OCI-LY1 (cell line): ENCODE data around the gene ASGR1.
"Not testable (repeated sequence)": the region's sequence is repeated elsewhere in the genome, so short reads cannot be mapped to it uniquely, and the experiment has no call there.

ENCODE experiments used
- H2AFZ ChIP-seq: fragments of 200-600 bp; sonication (generic), shearing (Covaris generic); 2 replicates; pipeline ENCODE4 v1.6.0; 2014; ENCODE audit warnings: antibody characterized with exemption, mild to moderate bottlenecking, low read length
- H3F3A ChIP-seq: fragments of 200-600 bp; sonication (generic), shearing (Covaris generic); 2 replicates; pipeline ENCODE4 v1.6.0; 2014; ENCODE audit warnings: mild to moderate bottlenecking, antibody characterized with exemption, low read length, moderate library complexity; ENCODE audit not compliant: insufficient read depth
- H3K27ac ChIP-seq: fragments of 200-600 bp; sonication (generic); 2 replicates; pipeline ENCODE4 v1.5.1; 2014; ENCODE audit warnings: low read length, mixed run types, mild to moderate bottlenecking, low read depth; ENCODE audit not compliant: poor library complexity, severe bottlenecking
- H3K27me3 ChIP-seq: fragments of 200-600 bp; sonication (generic); 2 replicates; pipeline ENCODE4 v1.6.0; 2014; ENCODE audit warnings: antibody characterized with exemption, mild to moderate bottlenecking, low read length, moderate library complexity; ENCODE audit not compliant: insufficient read depth
- H3K36me3 ChIP-seq: fragments of 200-600 bp; sonication (generic); 2 replicates; pipeline ENCODE4 v1.6.1; 2014; ENCODE audit warnings: mild to moderate bottlenecking, antibody characterized with exemption, low read length, moderate library complexity, mixed read lengths; ENCODE audit not compliant: insufficient read depth
- H3K4me1 ChIP-seq: fragments of 200-600 bp; sonication (generic); 2 replicates; pipeline ENCODE4 v1.5.1; 2014; ENCODE audit warnings: mild to moderate bottlenecking, low read length, moderate library complexity; ENCODE audit not compliant: insufficient read depth, severe bottlenecking
- H3K4me2 ChIP-seq: fragments of 200-600 bp; sonication (generic), shearing (Covaris generic); 2 replicates; pipeline ENCODE4 v1.6.1; 2014; ENCODE audit warnings: low read length
- H3K4me3 ChIP-seq: fragments of 200-600 bp; sonication (generic); 2 replicates; pipeline ENCODE4 v1.5.1; 2014; ENCODE audit warnings: low read length, low read depth, mild to moderate bottlenecking, mixed read lengths; ENCODE audit not compliant: poor library complexity, severe bottlenecking
- H3K79me2 ChIP-seq: fragments of 200-600 bp; shearing (Covaris generic); 2 replicates; pipeline ENCODE4 v1.6.1; 2016; ENCODE audit warnings: mixed run types, low read length, mixed read lengths; ENCODE audit not compliant: insufficient read depth
- H3K9ac ChIP-seq: fragments of 200-600 bp; sonication (generic), shearing (Covaris generic); 2 replicates; pipeline ENCODE4 v1.6.1; 2014; ENCODE audit warnings: mild to moderate bottlenecking, low read length, mixed read lengths
- H3K9me2 ChIP-seq: fragments of 200-600 bp; sonication (generic), shearing (Covaris generic); 2 replicates; pipeline ENCODE4 v1.6.1; 2014; ENCODE audit warnings: low read depth, mild to moderate bottlenecking, low read length, mixed read lengths
- H3K9me3 ChIP-seq: fragments of 200-600 bp; shearing (Covaris generic); 2 replicates; pipeline ENCODE4 v1.6.1; 2014; ENCODE audit warnings: low read length, mixed read lengths
- H4K20me1 ChIP-seq: fragments of 200-600 bp; sonication (generic), shearing (Covaris generic); 2 replicates; pipeline ENCODE4 v1.6.0; 2016; ENCODE audit warnings: mild to moderate bottlenecking, low read length; ENCODE audit not compliant: insufficient read depth
- EZH2 ChIP-seq: fragments of 200-600 bp; sonication (generic), shearing (Covaris generic); IDR thresholded peaks from 2 replicates; pipeline ENCODE4 v1.8.0; 2017; ENCODE audit warnings: borderline replicate concordance, mixed run types, mild to moderate bottlenecking, antibody characterized with exemption, low read length, moderate library complexity, mixed read lengths
- TF ChIP-seq, protein P1 (sequence below): fragments of 200-600 bp; sonication (generic), shearing (Covaris generic); IDR thresholded peaks from 2 replicates; pipeline ENCODE4 v1.5.1; 2017; ENCODE audit warnings: mild to moderate bottlenecking, antibody characterized with exemption, low read length, moderate library complexity, mixed read lengths

ASGR1 gene

DNA sequence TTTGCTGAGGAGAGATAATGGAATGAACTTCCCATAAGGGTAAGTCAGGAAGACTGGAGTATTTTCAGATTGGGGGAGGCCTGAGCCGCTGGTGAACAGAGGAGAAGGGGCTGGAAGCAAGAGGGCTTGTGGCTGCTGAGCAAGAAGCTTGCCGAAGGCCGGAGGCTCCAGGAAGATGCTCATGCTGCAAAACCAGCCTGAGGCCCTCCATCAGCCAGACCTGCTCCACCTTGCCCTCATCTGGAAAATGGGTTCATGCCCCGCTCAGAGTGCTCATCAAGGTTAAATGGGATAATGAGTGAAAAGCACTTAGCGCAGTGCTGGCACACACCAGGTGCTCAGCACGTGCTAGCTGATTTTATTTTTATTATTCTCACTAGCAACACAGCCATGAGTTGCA is 5.5 kb upstream of the ASGR1 start:
- Histone ChIP-seq H4K20me1 (no peaks in the 10 kb centered on the region), H3K4me3 (no peak overlapping the region), H3K4me1 (no peaks in the 10 kb centered on the region), H3K9ac (no peak overlapping the region), H3K36me3 (no peaks in the 10 kb centered on the region), H3K27me3 (no peaks in the 10 kb centered on the region; the same call in 1 of the 2 replicates), H3F3A (no peaks in the 10 kb centered on the region), H3K79me2 (no peaks in the 10 kb centered on the region), H3K9me2 (no peaks in the 10 kb centered on the region), H2AFZ (no peak overlapping the region), H3K27ac (no peak overlapping the region), H3K9me3 (no peaks in the 10 kb centered on the region), H3K4me2 (no peak overlapping the region)
- TF ChIP-seq EZH2, result no peak
- TF ChIP-seq, protein P1, sequence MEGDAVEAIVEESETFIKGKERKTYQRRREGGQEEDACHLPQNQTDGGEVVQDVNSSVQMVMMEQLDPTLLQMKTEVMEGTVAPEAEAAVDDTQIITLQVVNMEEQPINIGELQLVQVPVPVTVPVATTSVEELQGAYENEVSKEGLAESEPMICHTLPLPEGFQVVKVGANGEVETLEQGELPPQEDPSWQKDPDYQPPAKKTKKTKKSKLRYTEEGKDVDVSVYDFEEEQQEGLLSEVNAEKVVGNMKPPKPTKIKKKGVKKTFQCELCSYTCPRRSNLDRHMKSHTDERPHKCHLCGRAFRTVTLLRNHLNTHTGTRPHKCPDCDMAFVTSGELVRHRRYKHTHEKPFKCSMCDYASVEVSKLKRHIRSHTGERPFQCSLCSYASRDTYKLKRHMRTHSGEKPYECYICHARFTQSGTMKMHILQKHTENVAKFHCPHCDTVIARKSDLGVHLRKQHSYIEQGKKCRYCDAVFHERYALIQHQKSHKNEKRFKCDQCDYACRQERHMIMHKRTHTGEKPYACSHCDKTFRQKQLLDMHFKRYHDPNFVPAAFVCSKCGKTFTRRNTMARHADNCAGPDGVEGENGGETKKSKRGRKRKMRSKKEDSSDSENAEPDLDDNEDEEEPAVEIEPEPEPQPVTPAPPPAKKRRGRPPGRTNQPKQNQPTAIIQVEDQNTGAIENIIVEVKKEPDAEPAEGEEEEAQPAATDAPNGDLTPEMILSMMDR, result no peak

DNA sequence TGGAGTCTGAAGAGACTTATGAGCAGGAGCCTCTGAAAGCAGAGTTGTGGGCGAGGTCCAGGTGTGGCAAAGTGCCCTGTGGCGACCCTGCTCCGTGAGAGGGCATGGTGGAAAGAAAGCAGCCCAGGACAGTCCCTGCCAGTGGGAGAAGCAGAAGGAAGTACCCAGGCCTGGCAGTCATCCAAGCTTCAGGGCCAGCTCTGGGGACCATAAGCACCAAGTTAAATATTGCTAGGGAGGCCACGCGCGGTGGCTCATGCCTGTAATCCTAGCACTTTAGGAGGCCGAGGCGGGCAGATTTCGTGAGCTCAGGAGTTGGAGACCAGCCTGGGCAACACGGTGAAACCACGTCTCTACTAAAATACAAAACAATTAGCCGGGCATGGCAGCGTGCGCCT is 4.9 kb upstream of the ASGR1 start:
- no peaks in the 10 kb centered on the region for H3K4me1 ChIP-seq
- TF ChIP-seq, protein P1, result no peak
- TF ChIP-seq EZH2, result no peak
- no peak overlapping the region for H3K4me2 ChIP-seq
- no peaks in the 10 kb centered on the region; the same call in 1 of the 2 replicates for H3K27me3 ChIP-seq
- H3K9me3 ChIP-seq, result no peaks in the 10 kb centered on the region
- H3K9me2 ChIP-seq, result no peaks in the 10 kb centered on the region
- H2AFZ ChIP-seq, result no peak overlapping the region
- H3K36me3 ChIP-seq, result no peaks in the 10 kb centered on the region
- no peaks in the 10 kb centered on the region for H4K20me1 ChIP-seq
- no peak overlapping the region for H3K9ac ChIP-seq
- H3K27ac ChIP-seq, result no peak overlapping the region
- H3K4me3 ChIP-seq, result no peak overlapping the region
- H3F3A ChIP-seq, result no peaks in the 10 kb centered on the region
- no peaks in the 10 kb centered on the region for H3K79me2 ChIP-seq

DNA sequence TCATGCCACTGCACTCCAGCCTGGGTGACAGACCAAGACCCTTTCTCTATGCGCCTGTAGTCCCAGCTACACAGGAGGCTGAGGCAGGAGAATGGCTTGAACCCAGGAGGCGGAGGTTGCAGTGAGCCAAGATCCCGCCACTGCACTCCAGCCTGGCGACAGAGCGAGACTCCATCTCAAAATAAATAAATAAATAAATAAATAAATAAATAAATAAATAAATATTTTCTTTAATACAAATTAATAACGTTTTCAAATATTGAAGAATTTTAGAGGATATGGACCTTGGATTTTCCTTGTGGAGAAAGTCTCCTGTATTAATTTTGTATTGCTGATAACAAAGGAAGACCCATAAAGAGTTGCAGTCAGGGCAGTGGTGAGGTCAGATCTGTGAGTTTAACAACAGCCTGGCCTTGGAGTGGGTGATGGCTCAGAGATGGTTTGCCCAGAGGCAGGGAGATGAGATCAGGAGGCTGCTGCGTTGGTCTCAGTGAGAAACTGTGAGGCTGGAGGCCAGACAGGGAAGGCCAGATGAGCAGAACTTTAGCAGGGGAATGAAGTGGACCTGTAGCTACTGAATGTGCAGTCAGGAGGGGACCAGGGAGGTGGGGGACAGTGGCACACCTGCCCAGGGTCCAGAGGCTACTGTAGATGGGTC is 4.4 kb upstream of the ASGR1 start:
- H3K4me2 ChIP-seq, result no peak overlapping the region
- no peaks in the 10 kb centered on the region for H4K20me1 ChIP-seq
- no peaks in the 10 kb centered on the region for H3K79me2 ChIP-seq
- no peak overlapping the region for H2AFZ ChIP-seq
- H3F3A ChIP-seq, result no peaks in the 10 kb centered on the region
- H3K4me1 ChIP-seq, result no peaks in the 10 kb centered on the region
- H3K4me3 ChIP-seq, result no peak overlapping the region
- H3K27ac ChIP-seq, result no peak overlapping the region
- no peaks in the 10 kb centered on the region for H3K36me3 ChIP-seq
- no peaks in the 10 kb centered on the region for H3K9me3 ChIP-seq
- H3K9me2 ChIP-seq, result no peaks in the 10 kb centered on the region
- H3K9ac ChIP-seq, result no peak overlapping the region
- TF ChIP-seq, protein P1, result no peak
- TF ChIP-seq EZH2, result no peak
- no peaks in the 10 kb centered on the region; the same call in 1 of the 2 replicates for H3K27me3 ChIP-seq

DNA sequence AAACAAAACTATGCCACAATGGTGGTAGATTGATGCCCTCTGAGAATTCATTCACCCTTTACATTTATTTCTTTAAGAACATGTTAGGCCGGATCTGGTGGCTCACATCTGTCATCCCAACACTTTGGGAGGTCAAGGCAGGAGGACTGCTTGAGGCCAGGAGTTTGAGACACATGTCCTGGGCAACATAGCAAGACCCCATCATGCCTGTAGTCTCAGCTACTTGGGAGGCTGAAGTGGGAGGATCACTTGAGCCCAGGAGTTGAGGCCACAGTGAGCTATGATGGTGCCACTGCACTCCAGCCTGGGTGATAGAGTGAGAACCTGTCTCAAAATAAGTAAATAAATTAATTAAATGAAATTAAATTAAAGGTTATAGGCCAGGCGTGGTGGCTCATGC is 2.9 kb upstream of the ASGR1 start:
- H3K27me3 ChIP-seq, H3K4me1 ChIP-seq: not testable (repeated sequence)

More for the DNA sequence above, 2.9 kb upstream of the ASGR1 start:
- H3K9ac ChIP-seq, H3K27ac ChIP-seq, H3K4me2 ChIP-seq, H3K9me3 ChIP-seq, H3F3A ChIP-seq, H2AFZ ChIP-seq, H3K79me2 ChIP-seq, H3K4me3 ChIP-seq, H4K20me1 ChIP-seq, H3K9me2 ChIP-seq, H3K36me3 ChIP-seq: not testable (repeated sequence)
